Nephron progenitor cell (in vitro differentiated cells): ENCODE data around the gene MSI2.

ENCODE experiments used
- DNase-seq: peaks from one replicate; pipeline ENCODE4 v3.0.0; 2021
- H3K27ac Mint-ChIP-seq: 2 replicates; pipeline ENCODE4 v1.8.0; 2021; ENCODE audit warnings: mild to moderate bottlenecking, moderate library complexity, mixed read lengths
- H3K27me3 Mint-ChIP-seq: 2 replicates; pipeline ENCODE4 v1.8.0; 2021; ENCODE audit warnings: mild to moderate bottlenecking, low read depth, mixed read lengths; ENCODE audit not compliant: poor library complexity
- H3K36me3 Mint-ChIP-seq: 2 replicates; pipeline ENCODE4 v1.8.0; 2021; ENCODE audit warnings: low read depth, mixed read lengths
- H3K4me1 Mint-ChIP-seq: 2 replicates; pipeline ENCODE4 v1.8.0; 2021; ENCODE audit warnings: mixed read lengths
- H3K4me3 Mint-ChIP-seq: 2 replicates; pipeline ENCODE4 v1.8.0; 2021; ENCODE audit warnings: mild to moderate bottlenecking, moderate library complexity, mixed read lengths
- H3K9me3 Mint-ChIP-seq: 2 replicates; pipeline ENCODE4 v1.8.0; 2021; ENCODE audit warnings: mild to moderate bottlenecking, moderate library complexity, mixed read lengths
- TF ChIP-seq, protein P1 (sequence below): fragments of 200-600 bp; sonication (generic); IDR thresholded peaks from 2 replicates; pipeline ENCODE4 v1.5.0; 2021; ENCODE audit warnings: antibody characterized with exemption

Gene MSI2

DNA sequence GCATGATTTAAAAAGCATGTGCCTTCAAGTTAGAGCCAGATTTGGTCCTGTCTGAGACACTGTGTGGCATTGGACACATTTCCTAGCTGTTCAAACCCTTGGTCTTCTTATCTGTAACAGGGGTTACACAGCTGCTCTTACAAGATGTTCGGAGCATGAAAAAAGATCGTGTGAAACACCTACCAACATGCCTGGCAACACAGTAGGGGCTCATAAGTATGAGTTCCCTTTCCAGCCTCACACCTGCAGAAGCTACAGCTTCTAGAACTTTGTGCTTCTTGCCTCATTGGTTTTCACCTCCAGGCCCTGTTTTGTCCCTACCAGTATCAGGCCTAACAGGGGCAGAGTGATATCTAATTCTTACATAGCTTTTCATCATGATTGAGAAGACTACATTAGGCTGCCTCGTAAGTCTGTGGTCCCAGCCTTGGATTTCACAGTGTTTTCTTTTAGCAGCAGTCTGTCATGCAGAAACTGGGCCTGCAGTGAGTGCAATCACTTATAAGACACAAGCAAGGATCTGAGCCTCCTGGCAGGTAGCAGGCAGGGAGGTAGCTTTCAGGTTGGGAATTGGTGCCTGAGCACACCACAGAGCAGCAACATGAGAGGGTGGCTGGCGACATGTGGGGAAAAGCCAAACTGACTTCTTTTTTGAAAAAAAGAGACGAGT lies 410.0 kb downstream of the MSI2 start:
- Mint-ChIP-seq H3K9me3 (no peaks in the 10 kb centered on the region), H3K27ac (peak overlapping the region; percentile 97), H3K36me3 (peaks cover 30% of the 10 kb centered on the region), H3K27me3 (no peaks in the 10 kb centered on the region), H3K4me3 (no peak overlapping the region), H3K4me1 (peaks cover 96% of the 10 kb centered on the region)
- TF ChIP-seq, protein P1, sequence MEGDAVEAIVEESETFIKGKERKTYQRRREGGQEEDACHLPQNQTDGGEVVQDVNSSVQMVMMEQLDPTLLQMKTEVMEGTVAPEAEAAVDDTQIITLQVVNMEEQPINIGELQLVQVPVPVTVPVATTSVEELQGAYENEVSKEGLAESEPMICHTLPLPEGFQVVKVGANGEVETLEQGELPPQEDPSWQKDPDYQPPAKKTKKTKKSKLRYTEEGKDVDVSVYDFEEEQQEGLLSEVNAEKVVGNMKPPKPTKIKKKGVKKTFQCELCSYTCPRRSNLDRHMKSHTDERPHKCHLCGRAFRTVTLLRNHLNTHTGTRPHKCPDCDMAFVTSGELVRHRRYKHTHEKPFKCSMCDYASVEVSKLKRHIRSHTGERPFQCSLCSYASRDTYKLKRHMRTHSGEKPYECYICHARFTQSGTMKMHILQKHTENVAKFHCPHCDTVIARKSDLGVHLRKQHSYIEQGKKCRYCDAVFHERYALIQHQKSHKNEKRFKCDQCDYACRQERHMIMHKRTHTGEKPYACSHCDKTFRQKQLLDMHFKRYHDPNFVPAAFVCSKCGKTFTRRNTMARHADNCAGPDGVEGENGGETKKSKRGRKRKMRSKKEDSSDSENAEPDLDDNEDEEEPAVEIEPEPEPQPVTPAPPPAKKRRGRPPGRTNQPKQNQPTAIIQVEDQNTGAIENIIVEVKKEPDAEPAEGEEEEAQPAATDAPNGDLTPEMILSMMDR = no peak
- DNase-seq = no peak

DNA sequence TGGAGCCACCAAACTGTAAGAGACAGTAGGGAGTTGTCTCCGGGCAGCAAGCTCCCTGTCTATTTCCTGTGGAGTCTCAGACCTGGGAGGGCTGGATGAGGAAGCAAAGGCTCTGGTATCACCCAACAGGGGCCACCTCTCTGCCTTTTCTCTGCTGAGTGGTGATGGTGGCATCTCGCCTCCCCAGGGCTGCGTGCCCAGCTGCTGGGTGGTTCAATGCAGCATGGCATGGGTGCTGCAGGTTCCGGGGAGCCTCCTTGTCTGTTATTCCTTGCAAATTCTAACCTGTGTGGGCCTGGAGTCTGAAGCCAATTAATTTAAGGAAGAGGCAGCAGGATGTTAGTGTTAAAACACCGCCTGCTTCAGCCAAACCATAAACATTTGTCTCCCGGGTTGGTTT lies 410.6 kb downstream of the MSI2 start:
- Mint-ChIP-seq H3K4me1 (peaks cover 96% of the 10 kb centered on the region), H3K27ac (peak overlapping the region; percentile 97), H3K4me3 (no peak overlapping the region), H3K36me3 (peaks cover 30% of the 10 kb centered on the region), H3K9me3 (no peaks in the 10 kb centered on the region), H3K27me3 (no peaks in the 10 kb centered on the region)
- TF ChIP-seq, protein P1 = no peak
- DNase-seq = no peak

DNA sequence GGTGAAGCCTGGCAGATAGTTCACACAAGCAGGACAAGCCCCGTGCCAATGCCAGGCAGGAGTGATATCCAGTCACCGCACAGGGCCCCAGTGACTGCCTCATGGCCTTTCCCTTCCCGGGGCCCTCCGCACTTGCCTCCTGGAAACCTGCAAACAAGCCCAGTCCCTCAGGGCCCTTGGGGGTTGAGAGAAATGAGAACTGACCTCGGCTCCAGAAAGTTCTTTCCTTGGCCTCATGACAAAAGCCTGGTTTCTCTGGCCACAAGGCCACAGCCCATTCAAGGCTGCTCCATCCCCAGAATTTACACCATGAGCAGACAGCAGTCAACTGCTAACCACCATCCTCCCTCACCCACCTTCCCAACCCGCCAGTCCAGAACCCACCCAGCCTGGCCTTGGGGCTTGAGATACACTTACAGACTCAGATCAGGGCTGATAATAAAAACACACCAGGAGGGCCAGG lies 411.2 kb downstream of the MSI2 start:
- TF ChIP-seq, protein P1 = no peak
- Mint-ChIP-seq H3K9me3 (no peaks in the 10 kb centered on the region), H3K36me3 (peaks cover 35% of the 10 kb centered on the region), H3K27me3 (no peaks in the 10 kb centered on the region), H3K27ac (peak overlapping the region; percentile 97), H3K4me3 (no peak overlapping the region), H3K4me1 (peaks cover 96% of the 10 kb centered on the region)
- DNase-seq = no peak

DNA sequence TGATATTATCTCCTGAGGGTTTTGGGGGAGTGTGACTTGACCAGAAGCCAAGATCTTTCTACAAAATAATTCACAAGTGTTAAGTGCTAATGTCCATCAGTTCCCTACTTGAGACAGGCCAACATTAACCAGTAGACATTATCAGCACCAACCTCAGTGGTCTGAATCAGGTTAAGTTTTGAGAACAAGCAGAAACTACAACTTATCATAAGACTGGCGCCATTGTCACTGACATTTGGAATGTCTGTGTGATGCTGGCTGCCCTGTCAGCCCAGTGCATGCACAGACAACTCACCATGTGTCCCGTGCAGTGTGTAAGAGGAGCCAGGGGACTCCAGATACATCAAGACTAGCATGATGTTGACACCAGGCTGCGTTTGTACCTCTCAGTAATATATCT lies 412.0 kb downstream of the MSI2 start:
- TF ChIP-seq, protein P1 = no peak
- no peak overlapping the region for H3K27ac Mint-ChIP-seq

DNA sequence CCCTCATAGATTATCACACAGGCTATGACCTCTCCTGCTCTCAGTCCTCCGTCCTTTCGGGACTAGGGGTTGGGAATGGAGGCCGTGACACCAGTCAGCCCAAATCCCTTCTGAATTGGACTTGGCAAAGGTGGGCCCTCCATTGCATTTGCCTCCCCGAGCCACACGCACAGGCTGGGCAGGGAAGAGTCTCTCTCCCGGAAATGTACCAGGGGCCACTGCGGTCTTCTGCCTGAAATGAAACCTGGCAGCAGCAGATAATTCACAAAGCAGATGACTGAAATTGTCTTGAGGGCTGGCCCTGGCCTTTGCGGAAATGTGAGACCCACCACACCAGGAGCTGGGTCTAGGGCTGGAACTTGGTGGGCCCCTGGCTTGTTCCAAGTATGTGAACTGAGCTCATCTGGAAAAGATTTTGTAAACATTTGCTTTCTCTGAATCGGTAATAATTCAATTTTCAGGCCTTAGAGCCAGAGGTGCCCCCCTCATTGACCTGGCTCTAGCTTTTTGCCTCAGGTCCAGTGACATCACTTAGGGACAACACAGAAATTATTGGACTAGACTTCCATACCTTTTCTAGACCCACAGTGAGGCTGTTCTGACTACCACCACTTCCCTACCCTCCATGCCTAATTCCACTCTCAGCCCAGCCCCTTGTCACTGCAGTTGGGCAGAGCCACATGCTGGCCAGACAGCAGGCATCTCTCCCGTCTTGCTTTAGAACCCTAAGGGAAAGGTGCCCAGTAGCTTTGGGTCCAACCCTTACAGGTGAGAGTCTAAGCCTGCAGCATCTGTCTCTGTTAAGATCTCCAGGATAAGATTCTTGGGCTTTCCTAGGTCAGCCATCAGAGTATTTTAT lies 413.6 kb downstream of the MSI2 start:
- Mint-ChIP-seq H3K36me3 (peaks cover 47% of the 10 kb centered on the region), H3K27ac (peak overlapping the region; percentile 91), H3K9me3 (no peaks in the 10 kb centered on the region), H3K4me3 (no peak overlapping the region), H3K27me3 (no peaks in the 10 kb centered on the region), H3K4me1 (peaks cover 86% of the 10 kb centered on the region)
- no peak for DNase-seq
- TF ChIP-seq, protein P1 = no peak

More for the DNA sequence above, 412.0 kb downstream of the MSI2 start:
- Mint-ChIP-seq H3K4me3 (no peak overlapping the region), H3K4me1 (peaks cover 96% of the 10 kb centered on the region), H3K9me3 (no peaks in the 10 kb centered on the region), H3K27me3 (no peaks in the 10 kb centered on the region), H3K36me3 (peaks cover 41% of the 10 kb centered on the region)
- no peak for DNase-seq
